HepG2 (cell line): ENCODE measurements around the gene NABP2. TPM values are rescaled to one million over a fixed set of nuclear protein-coding genes. Genes with fewer than 3 reads are reported as not detected.
A peak's percentile ranks its signal among the peaks of the same experiment; 100 is the strongest.

Source experiments
- AGO2 ChIP-seq: fragments of 200-400 bp; formaldehyde crosslinking; optimal IDR thresholded peaks from 2 replicates; pipeline ENCODE3; 2017; ENCODE audit warnings: mild to moderate bottlenecking, low read depth, low read length, moderate library complexity
- ATAD3A ChIP-seq: sonication (generic); formaldehyde crosslinking; IDR thresholded peaks from 2 replicates; pipeline ENCODE4 v1.4.0; 2020; ENCODE audit warnings: missing genetic modification reagents
- BHLHE40 ChIP-seq: IDR thresholded peaks from 2 replicates; pipeline ENCODE4 v1.6.1; 2011; ENCODE audit warnings: low read length, improper control_type of control experiment
- BRCA1 ChIP-seq: sonication (generic); formaldehyde crosslinking; IDR thresholded peaks from 2 replicates; pipeline ENCODE4 v1.4.0; 2020; ENCODE audit warnings: missing genetic modification reagents
- ELF4 ChIP-seq: sonication (generic); formaldehyde crosslinking; IDR thresholded peaks from 2 replicates; pipeline ENCODE4 v1.5.0; 2020; ENCODE audit warnings: missing genetic modification reagents, mild to moderate bottlenecking, moderate library complexity, borderline replicate concordance
- GABPB1 ChIP-seq: IDR thresholded peaks from 2 replicates; pipeline ENCODE4 v1.6.1; 2016; ENCODE audit warnings: mild to moderate bottlenecking, missing genetic modification reagents, moderate library complexity, missing compliant biosample characterization
- HMG20A ChIP-seq: IDR thresholded peaks from 2 replicates; pipeline ENCODE4 v1.6.1; 2016; ENCODE audit warnings: borderline replicate concordance
- KLF9 ChIP-seq: IDR thresholded peaks from 2 replicates; pipeline ENCODE4 v1.6.1; 2016; ENCODE audit warnings: low read depth
- MEIS1 ChIP-seq: sonication (generic); formaldehyde crosslinking; IDR thresholded peaks from 2 replicates; pipeline ENCODE4 v1.9.0; 2021; ENCODE audit warnings: mild to moderate bottlenecking, missing genetic modification reagents, moderate library complexity, borderline replicate concordance
- MLLT10 ChIP-seq: sonication (generic); formaldehyde crosslinking; IDR thresholded peaks from 2 replicates; pipeline ENCODE4 v1.4.0; 2020; ENCODE audit warnings: missing genetic modification reagents
- NR2F6 ChIP-seq, 2 experiments: IDR thresholded peaks; 2 replicates each; pipeline ENCODE4 v1.6.1; 2016; ENCODE audit warnings: antibody characterized with exemption in 1 of 2, mild to moderate bottlenecking in 1 of 2
- RNF2 ChIP-seq: fragments of 450-650 bp; conservative IDR thresholded peaks from 2 replicates; pipeline ENCODE4 v1.6.1; 2016; ENCODE audit warnings: low read depth
- SALL1 ChIP-seq: sonication (generic); formaldehyde crosslinking; IDR thresholded peaks from 2 replicates; pipeline ENCODE4 v1.8.0; 2022; ENCODE audit warnings: mild to moderate bottlenecking, missing genetic modification reagents
- SIN3B ChIP-seq: fragments of 150-350 bp; IDR thresholded peaks from 2 replicates; pipeline ENCODE4 v1.6.1; 2014; ENCODE audit warnings: low read length
- SOX5 ChIP-seq: IDR thresholded peaks from 2 replicates; pipeline ENCODE4 v1.6.1; 2016; ENCODE audit warnings: borderline replicate concordance
- ZNF224 ChIP-seq: sonication (generic); formaldehyde crosslinking; IDR thresholded peaks from 2 replicates; pipeline ENCODE4 v1.5.0; 2020; ENCODE audit warnings: mild to moderate bottlenecking, missing genetic modification reagents
- ZNF251 ChIP-seq: sonication (generic); formaldehyde crosslinking; IDR thresholded peaks from 2 replicates; pipeline ENCODE4 v1.9.0; 2021; ENCODE audit warnings: mild to moderate bottlenecking, missing genetic modification reagents
- ZNF451 ChIP-seq: sonication (generic); formaldehyde crosslinking; IDR thresholded peaks from 2 replicates; pipeline ENCODE4 v1.5.0; 2020; ENCODE audit warnings: mild to moderate bottlenecking, missing genetic modification reagents
- ZNF749 ChIP-seq: sonication (generic); formaldehyde crosslinking; IDR thresholded peaks from 2 replicates; pipeline ENCODE4 v1.8.0; 2022; ENCODE audit warnings: mild to moderate bottlenecking, missing genetic modification reagents, moderate library complexity, borderline replicate concordance
- ZNF768 ChIP-seq: sonication (generic); formaldehyde crosslinking; IDR thresholded peaks from 2 replicates; pipeline ENCODE4 v1.4.0; 2020; ENCODE audit warnings: missing genetic modification reagents
- ZSCAN9 ChIP-seq: IDR thresholded peaks from 2 replicates; pipeline ENCODE4 v1.6.1; 2016; ENCODE audit warnings: borderline replicate concordance
- ZZZ3 ChIP-seq: sonication (generic); formaldehyde crosslinking; IDR thresholded peaks from 2 replicates; pipeline ENCODE4 v1.4.0; 2020; ENCODE audit warnings: missing genetic modification reagents, mild to moderate bottlenecking, borderline replicate concordance
- polyA plus RNA-seq, 8 experiments: library from polyadenylated mRNA; depleted of rRNA in 3 of 8; stranded (reverse) in 7 of 8; unstranded in 1 of 8; fragments of >200 nt; fragmentation: Illumina TruSeq in 4 of 8; extraction: Trizol in 4 of 8; gene quantifications; 2 replicates each; pipeline versions ENCODE4 v1.2.1 to v1.2.3, GENCODE V29; 2011 to 2016; ENCODE audit warnings: low read depth in 4 of 8, missing spikeins in 1 of 8, mixed read lengths in 1 of 8; ENCODE audit not compliant: insufficient read depth in 1 of 8
- total RNA-seq, 5 experiments: library from RNA; depleted of rRNA; stranded (reverse); fragments of >200 nt; fragmentation: Illumina TruSeq; extraction: Trizol; gene quantifications; 2 replicates each; pipeline ENCODE4 v1.2.3, GENCODE V29; 2016; ENCODE audit warnings: low read depth in 1 of 5
- TF ChIP-seq, protein P1 (sequence below): sonication (generic); formaldehyde crosslinking; IDR thresholded peaks from 2 replicates; pipeline ENCODE4 v1.8.1; 2023; ENCODE audit warnings: mild to moderate bottlenecking, missing genetic modification reagents
- TF ChIP-seq, protein P2 (sequence below): sonication (generic); formaldehyde crosslinking; IDR thresholded peaks from 2 replicates; pipeline ENCODE4 v1.5.0; 2020; ENCODE audit warnings: missing genetic modification reagents
- TF ChIP-seq, protein P3 (sequence below): IDR thresholded peaks from 2 replicates; pipeline ENCODE4 v1.6.1; 2016; ENCODE audit warnings: control low read depth
- TF ChIP-seq, protein P4 (sequence below): sonication (generic); formaldehyde crosslinking; IDR thresholded peaks from 2 replicates; pipeline ENCODE4 v1.4.0; 2020; ENCODE audit warnings: missing genetic modification reagents

The NABP2 gene
- total and polyA plus RNA-seq, 2 of the 13 experiments (the other 11 are each of a cell fraction or from before 2014, with no cell fraction given): 33.2 to 35.5 TPM

DNA sequence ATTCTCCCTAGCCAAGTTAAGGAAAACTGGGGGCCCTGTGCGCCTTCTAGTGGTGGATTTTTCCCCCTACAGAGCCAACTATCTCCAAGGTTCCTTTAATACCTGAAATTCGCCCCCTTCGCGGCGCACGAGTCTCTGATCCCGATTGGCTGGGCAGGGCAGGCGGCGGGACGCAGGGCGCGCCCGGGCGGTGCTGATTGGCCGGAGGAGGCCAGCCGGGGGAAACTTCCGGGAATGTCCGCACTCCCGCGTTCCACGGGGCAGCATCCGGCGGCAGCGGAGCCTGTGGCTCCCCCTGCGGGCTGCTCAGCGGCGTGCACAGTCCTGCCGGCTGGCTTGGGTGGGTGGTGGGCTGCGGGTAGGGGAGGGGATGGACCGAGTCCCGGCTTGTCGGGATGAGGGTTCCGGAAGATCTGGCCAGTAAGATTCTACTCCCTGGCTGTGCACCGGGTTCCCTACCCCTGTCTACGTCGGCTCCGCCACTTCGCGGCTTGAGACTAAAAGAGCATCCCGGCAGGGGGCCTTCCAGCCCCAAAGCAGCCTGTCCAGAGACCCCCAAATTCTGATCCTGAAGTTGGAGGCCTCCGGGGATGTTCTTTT is at the start of gene NABP2 (continued):
- TF ChIP-seq ZNF224: no peak
- no peak for TF ChIP-seq ZNF749 (CRISPR knock-in tag)
- no peak; the same call in 1 of the 2 replicates for TF ChIP-seq ZSCAN9 (CRISPR knock-in tag)
- TF ChIP-seq MLLT10 (CRISPR knock-in tag): no peak
- TF ChIP-seq HMG20A (CRISPR knock-in tag): no peak
- TF ChIP-seq, protein P1, sequence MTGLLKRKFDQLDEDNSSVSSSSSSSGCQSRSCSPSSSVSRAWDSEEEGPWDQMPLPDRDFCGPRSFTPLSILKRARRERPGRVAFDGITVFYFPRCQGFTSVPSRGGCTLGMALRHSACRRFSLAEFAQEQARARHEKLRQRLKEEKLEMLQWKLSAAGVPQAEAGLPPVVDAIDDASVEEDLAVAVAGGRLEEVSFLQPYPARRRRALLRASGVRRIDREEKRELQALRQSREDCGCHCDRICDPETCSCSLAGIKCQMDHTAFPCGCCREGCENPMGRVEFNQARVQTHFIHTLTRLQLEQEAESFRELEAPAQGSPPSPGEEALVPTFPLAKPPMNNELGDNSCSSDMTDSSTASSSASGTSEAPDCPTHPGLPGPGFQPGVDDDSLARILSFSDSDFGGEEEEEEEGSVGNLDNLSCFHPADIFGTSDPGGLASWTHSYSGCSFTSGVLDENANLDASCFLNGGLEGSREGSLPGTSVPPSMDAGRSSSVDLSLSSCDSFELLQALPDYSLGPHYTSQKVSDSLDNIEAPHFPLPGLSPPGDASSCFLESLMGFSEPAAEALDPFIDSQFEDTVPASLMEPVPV (CRISPR knock-in tag): no peak
- peak; percentile 84 for TF ChIP-seq SALL1 (CRISPR knock-in tag)
- no peak for TF ChIP-seq KLF9 (CRISPR knock-in tag)
- TF ChIP-seq RNF2: 0 out of 2 replicates have a peak, but pooled peaks have one; percentile 66
- TF ChIP-seq ZNF768 (CRISPR knock-in tag): no peak
- no peak for TF ChIP-seq ATAD3A
- no peak for TF ChIP-seq ZNF251
- TF ChIP-seq, protein P2, sequence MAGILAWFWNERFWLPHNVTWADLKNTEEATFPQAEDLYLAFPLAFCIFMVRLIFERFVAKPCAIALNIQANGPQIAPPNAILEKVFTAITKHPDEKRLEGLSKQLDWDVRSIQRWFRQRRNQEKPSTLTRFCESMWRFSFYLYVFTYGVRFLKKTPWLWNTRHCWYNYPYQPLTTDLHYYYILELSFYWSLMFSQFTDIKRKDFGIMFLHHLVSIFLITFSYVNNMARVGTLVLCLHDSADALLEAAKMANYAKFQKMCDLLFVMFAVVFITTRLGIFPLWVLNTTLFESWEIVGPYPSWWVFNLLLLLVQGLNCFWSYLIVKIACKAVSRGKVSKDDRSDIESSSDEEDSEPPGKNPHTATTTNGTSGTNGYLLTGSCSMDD (CRISPR knock-in tag): no peak
- no peak for TF ChIP-seq BRCA1 (CRISPR knock-in tag)
- TF ChIP-seq BHLHE40: peak; percentile 60
- TF ChIP-seq ELF4 (CRISPR knock-in tag): peak; percentile 73; the same call in 1 of the 2 replicates
- TF ChIP-seq ZNF451: no peak
- peak; percentile 34 for TF ChIP-seq AGO2
- TF ChIP-seq, protein P3, sequence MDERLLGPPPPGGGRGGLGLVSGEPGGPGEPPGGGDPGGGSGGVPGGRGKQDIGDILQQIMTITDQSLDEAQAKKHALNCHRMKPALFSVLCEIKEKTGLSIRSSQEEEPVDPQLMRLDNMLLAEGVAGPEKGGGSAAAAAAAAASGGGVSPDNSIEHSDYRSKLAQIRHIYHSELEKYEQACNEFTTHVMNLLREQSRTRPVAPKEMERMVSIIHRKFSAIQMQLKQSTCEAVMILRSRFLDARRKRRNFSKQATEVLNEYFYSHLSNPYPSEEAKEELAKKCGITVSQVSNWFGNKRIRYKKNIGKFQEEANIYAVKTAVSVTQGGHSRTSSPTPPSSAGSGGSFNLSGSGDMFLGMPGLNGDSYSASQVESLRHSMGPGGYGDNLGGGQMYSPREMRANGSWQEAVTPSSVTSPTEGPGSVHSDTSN: no peak
- TF ChIP-seq ZZZ3 (CRISPR knock-in tag): no peak
- TF ChIP-seq SIN3B: no peak
- TF ChIP-seq, protein P4, sequence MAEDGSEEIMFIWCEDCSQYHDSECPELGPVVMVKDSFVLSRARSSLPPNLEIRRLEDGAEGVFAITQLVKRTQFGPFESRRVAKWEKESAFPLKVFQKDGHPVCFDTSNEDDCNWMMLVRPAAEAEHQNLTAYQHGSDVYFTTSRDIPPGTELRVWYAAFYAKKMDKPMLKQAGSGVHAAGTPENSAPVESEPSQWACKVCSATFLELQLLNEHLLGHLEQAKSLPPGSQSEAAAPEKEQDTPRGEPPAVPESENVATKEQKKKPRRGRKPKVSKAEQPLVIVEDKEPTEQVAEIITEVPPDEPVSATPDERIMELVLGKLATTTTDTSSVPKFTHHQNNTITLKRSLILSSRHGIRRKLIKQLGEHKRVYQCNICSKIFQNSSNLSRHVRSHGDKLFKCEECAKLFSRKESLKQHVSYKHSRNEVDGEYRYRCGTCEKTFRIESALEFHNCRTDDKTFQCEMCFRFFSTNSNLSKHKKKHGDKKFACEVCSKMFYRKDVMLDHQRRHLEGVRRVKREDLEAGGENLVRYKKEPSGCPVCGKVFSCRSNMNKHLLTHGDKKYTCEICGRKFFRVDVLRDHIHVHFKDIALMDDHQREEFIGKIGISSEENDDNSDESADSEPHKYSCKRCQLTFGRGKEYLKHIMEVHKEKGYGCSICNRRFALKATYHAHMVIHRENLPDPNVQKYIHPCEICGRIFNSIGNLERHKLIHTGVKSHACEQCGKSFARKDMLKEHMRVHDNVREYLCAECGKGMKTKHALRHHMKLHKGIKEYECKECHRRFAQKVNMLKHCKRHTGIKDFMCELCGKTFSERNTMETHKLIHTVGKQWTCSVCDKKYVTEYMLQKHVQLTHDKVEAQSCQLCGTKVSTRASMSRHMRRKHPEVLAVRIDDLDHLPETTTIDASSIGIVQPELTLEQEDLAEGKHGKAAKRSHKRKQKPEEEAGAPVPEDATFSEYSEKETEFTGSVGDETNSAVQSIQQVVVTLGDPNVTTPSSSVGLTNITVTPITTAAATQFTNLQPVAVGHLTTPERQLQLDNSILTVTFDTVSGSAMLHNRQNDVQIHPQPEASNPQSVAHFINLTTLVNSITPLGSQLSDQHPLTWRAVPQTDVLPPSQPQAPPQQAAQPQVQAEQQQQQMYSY (CRISPR knock-in tag): no peak
- no peak for TF ChIP-seq MEIS1
- TF ChIP-seq SOX5 (CRISPR knock-in tag): 0 out of 2 replicates have a peak, but pooled peaks have one; percentile 28
- TF ChIP-seq NR2F6 (IDR thresholded peaks at IDR 0.05): no peak
- TF ChIP-seq NR2F6 (CRISPR knock-in tag; IDR thresholded peaks at IDR 0.05): peak; percentile 59; the same call in 1 of the 2 replicates
- TF ChIP-seq GABPB1 (CRISPR knock-in tag): peak; percentile 97
